Mucosa of stomach (tissue), 1 donor: Measurements from ENCODE around the gene WFDC9.

Source experiments
- H3K27me3 ChIP-seq: one replicate; pipeline ENCODE4 v1.7.0; 2013; ENCODE audit warnings: mild to moderate bottlenecking, low read length; ENCODE audit not compliant: control insufficient read depth, insufficient read depth
- H3K36me3 ChIP-seq: one replicate; pipeline ENCODE4 v1.7.0; 2013; ENCODE audit warnings: low read length; ENCODE audit not compliant: control insufficient read depth, insufficient read depth
- H3K4me1 ChIP-seq: one replicate; pipeline ENCODE4 v1.7.0; 2013; ENCODE audit warnings: mild to moderate bottlenecking, low read length; ENCODE audit not compliant: control insufficient read depth, insufficient read depth
- H3K4me3 ChIP-seq: one replicate; pipeline ENCODE4 v1.7.0; 2013; ENCODE audit warnings: low read length
- H3K9ac ChIP-seq: one replicate; pipeline ENCODE4 v1.7.0; 2013; ENCODE audit warnings: mild to moderate bottlenecking, low read length, moderate library complexity
- H3K9me3 ChIP-seq: one replicate; pipeline ENCODE4 v1.7.0; 2013; ENCODE audit warnings: mild to moderate bottlenecking, low read length, moderate library complexity; ENCODE audit not compliant: control insufficient read depth
- donor health status: Pancreatic carcinoma.

The WFDC9 gene

GRCh38 chr20:45630371-45630770, 713 bp downstream of the WFDC9 start:
- Histone ChIP-seq H3K4me3 (no peak overlapping the region), H3K4me1 (no peaks in the 10 kb centered on the region), H3K9me3 (no peaks in the 10 kb centered on the region), H3K27me3 (no peaks in the 10 kb centered on the region), H3K36me3 (no peaks in the 10 kb centered on the region), H3K9ac (no peak overlapping the region)

- Histone ChIP-seq H3K36me3 (no peaks in the 10 kb centered on the region), H3K4me3 (no peak within 1 kb of the TSS), H3K9ac (no peak within 1 kb of the TSS), H3K27me3 (no peaks in the 10 kb centered on the region), H3K9me3 (no peaks in the 10 kb centered on the region), H3K4me1 (no peaks in the 10 kb centered on the region)
Measured at GRCh38 chr20:45629496-45630100, 1.5 kb downstream of the WFDC9 start, which contains the start of gene WFDC10A. TSS of gene WFDC10A (plus strand) at chr20:45629739. CDS start at chr20:45629814, 75 bp downstream.

- Histone ChIP-seq H3K4me1 (no peaks in the 10 kb centered on the region), H3K4me3 (no peak overlapping the region), H3K9me3 (no peaks in the 10 kb centered on the region), H3K36me3 (no peaks in the 10 kb centered on the region), H3K27me3 (no peaks in the 10 kb centered on the region), H3K9ac (no peak overlapping the region)
Measured at GRCh38 chr20:45626540-45626939, 4.5 kb downstream of the WFDC9 start.

GRCh38 chr20:45621593-45621992, 9.5 kb downstream of the WFDC9 start:
- Histone ChIP-seq H3K36me3 (no peaks in the 10 kb centered on the region), H3K4me3 (no peak overlapping the region), H3K9me3 (no peaks in the 10 kb centered on the region), H3K4me1 (no peaks in the 10 kb centered on the region), H3K27me3 (no peaks in the 10 kb centered on the region), H3K9ac (no peak overlapping the region)

GRCh38 chr20:45617591-45617990, 13.5 kb downstream of the WFDC9 start:
- H3K36me3 ChIP-seq: no peaks in the 10 kb centered on the region
- no peaks in the 10 kb centered on the region for H3K9me3 ChIP-seq
- no peaks in the 10 kb centered on the region for H3K27me3 ChIP-seq
- no peak overlapping the region for H3K4me3 ChIP-seq
- no peak overlapping the region for H3K9ac ChIP-seq
- H3K4me1 ChIP-seq: no peaks in the 10 kb centered on the region

- no peaks in the 10 kb centered on the region for H3K36me3 ChIP-seq
Measured at GRCh38 chr20:45612314-45612713, 18.8 kb downstream of the WFDC9 start.

GRCh38 chr20:45611054-45611453, 20.0 kb downstream of the WFDC9 start:
- Histone ChIP-seq H3K9me3 (no peaks in the 10 kb centered on the region), H3K36me3 (no peaks in the 10 kb centered on the region), H3K4me3 (no peak overlapping the region), H3K9ac (no peak overlapping the region), H3K27me3 (no peaks in the 10 kb centered on the region), H3K4me1 (no peaks in the 10 kb centered on the region)

More at GRCh38 chr20:45612314-45612713, 18.8 kb downstream of the WFDC9 start:
- Histone ChIP-seq H3K4me1 (no peaks in the 10 kb centered on the region), H3K4me3 (no peak overlapping the region), H3K9ac (no peak overlapping the region), H3K9me3 (no peaks in the 10 kb centered on the region), H3K27me3 (no peaks in the 10 kb centered on the region)

GRCh38 chr20:45607810-45608209, 23.3 kb downstream of the WFDC9 start:
- no peaks in the 10 kb centered on the region for H3K9me3 ChIP-seq
- no peaks in the 10 kb centered on the region for H3K27me3 ChIP-seq
- no peaks in the 10 kb centered on the region for H3K4me1 ChIP-seq
- no peaks in the 10 kb centered on the region for H3K36me3 ChIP-seq
- no peak overlapping the region for H3K9ac ChIP-seq
- no peak overlapping the region for H3K4me3 ChIP-seq

GRCh38 chr20:45595235-45595634, 35.8 kb downstream of the WFDC9 start:
- Histone ChIP-seq H3K9me3 (no peaks in the 10 kb centered on the region), H3K9ac (no peak overlapping the region), H3K4me1 (no peaks in the 10 kb centered on the region), H3K4me3 (no peak overlapping the region), H3K27me3 (peaks cover 3% of the 10 kb centered on the region), H3K36me3 (no peaks in the 10 kb centered on the region)

GRCh38 chr20:45593498-45593897, 37.6 kb downstream of the WFDC9 start:
- H3K4me3 ChIP-seq: no peak overlapping the region
- H3K4me1 ChIP-seq: no peaks in the 10 kb centered on the region
- no peak overlapping the region for H3K9ac ChIP-seq
- no peaks in the 10 kb centered on the region for H3K36me3 ChIP-seq
- H3K27me3 ChIP-seq: peaks cover 3% of the 10 kb centered on the region
- H3K9me3 ChIP-seq: no peaks in the 10 kb centered on the region

- no peak overlapping the region for H3K4me3 ChIP-seq
- H3K4me1 ChIP-seq: no peaks in the 10 kb centered on the region
- H3K27me3 ChIP-seq: peaks cover 3% of the 10 kb centered on the region
- H3K36me3 ChIP-seq: no peaks in the 10 kb centered on the region
- no peak overlapping the region for H3K9ac ChIP-seq
- no peaks in the 10 kb centered on the region for H3K9me3 ChIP-seq
Measured at GRCh38 chr20:45592574-45593189, 38.4 kb downstream of the WFDC9 start.

GRCh38 chr20:45589725-45590124, 41.4 kb downstream of the WFDC9 start:
- Histone ChIP-seq H3K9me3 (no peaks in the 10 kb centered on the region), H3K4me1 (no peaks in the 10 kb centered on the region), H3K4me3 (no peak overlapping the region), H3K27me3 (no peaks in the 10 kb centered on the region), H3K36me3 (no peaks in the 10 kb centered on the region), H3K9ac (no peak overlapping the region)
